AG08396 (cell line): Measurements from ENCODE around the gene CCT3.
"Not testable (repeated sequence)": the region's sequence is repeated elsewhere in the genome, so short reads cannot be mapped to it uniquely, and the experiment has no call there.

Source experiments
- DNase-seq: peaks from one replicate; pipeline ENCODE4 v3.0.0; 2012; ENCODE audit warnings: low spot score, mixed read lengths

CCT3 gene

GRCh38 chr1:156368157-156368658 lies 30.1 kb upstream of the CCT3 start:
- no peak for DNase-seq

GRCh38 chr1:156367383-156368156 lies 29.5 kb upstream of the CCT3 start:
- DNase-seq: no peak

- no peak for DNase-seq
Measured at GRCh38 chr1:156366378-156367166, 28.5 kb upstream of the CCT3 start.

- DNase-seq: no peak
Measured at GRCh38 chr1:156365754-156366153, 27.7 kb upstream of the CCT3 start.

GRCh38 chr1:156360534-156360933 lies 22.4 kb upstream of the CCT3 start:
- no peak for DNase-seq

DNA sequence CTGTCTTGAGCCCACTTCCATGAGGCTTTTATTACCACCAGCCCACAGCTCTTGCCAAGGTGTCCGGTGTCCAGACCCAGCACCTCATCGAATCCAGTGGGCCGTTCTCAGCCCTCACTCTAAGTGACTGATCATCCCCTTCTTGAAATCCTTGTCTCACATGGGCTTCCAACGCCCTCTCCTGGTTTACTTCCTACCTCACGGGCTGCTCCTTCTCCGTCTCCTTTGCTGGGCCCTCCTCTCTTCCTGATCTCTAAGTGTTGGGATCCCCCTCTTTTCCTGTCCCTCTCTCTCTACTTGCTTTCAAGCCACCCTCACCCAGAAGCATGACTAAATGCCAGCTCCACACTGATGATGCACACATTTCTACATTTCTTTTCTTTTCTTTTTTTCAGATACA lies 21.9 kb upstream of the CCT3 start:
- peak; percentile 50 for DNase-seq

GRCh38 chr1:156359249-156359648 lies 21.2 kb upstream of the CCT3 start:
- no peak for DNase-seq

- no peak for DNase-seq
Measured at GRCh38 chr1:156358641-156359040, 20.5 kb upstream of the CCT3 start.

DNA sequence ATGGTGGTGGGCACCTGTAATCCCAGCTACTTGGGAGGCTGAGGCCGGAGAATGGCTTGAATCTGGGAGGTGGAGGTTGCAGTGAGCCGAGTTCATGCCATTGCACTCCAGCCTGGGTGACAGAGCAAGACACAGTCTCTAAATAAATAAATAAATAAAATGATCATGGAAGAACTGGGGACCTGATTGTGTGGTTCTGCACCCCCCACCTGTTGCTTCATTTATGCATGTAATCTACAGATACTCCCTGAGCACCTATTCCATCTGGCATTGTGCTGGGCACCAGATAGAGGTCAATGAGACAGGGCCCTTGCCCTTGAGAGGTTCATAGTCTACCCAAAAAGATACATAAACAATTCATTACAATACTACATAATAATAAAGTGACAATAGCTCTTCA lies 19.9 kb upstream of the CCT3 start:
- no peak for DNase-seq

- DNase-seq: no peak
Measured at GRCh38 chr1:156356875-156357534, 18.9 kb upstream of the CCT3 start.

DNA sequence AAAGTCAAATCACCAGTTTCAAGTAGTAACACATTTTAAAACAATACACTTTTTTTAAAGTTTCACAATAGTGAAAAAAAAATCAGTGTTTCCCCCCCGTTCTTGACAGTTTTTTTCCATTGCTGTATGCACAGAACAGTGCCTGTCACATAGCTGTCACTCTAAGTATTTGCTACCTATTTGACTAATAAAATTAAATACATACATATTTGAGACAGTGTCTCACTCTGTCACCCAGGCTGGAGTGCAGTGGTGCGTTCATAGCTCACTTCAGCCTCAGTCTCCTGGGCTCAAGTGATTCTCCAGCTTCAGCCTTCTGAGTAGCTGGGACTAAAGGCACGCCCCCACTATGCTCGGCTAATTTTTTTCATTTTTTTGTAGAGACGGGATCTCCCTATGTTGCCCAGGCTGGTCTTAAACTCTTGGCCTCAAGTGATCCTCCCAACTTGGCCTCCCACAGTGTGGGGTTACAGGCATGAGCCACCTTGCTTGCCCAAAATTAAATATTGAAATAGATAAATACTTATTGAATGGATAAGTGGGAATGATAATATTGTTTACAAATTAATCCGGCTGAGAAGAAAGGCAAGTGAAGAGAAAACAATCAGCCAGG lies 18.3 kb upstream of the CCT3 start:
- DNase-seq: no peak

DNA sequence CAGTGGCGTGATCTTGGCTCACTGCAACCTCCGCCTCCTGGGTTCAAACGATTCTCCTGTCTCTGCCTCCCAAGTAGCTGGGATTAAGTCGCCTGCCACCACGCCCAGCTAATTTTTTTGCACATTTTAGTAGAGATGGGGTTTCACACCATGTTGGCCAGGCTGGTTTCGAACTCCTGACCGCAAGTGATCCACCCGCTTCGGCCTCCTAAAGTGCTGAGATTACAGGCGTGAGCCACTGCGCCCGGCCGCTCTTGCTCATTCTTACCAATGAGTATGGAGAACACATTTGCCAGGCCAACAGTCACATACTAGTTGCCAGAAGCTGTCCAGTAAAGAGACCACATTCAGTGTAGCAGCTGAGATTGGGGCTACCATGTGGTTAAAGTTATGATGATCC lies 14.4 kb upstream of the CCT3 start:
- not testable (repeated sequence) for DNase-seq

DNA sequence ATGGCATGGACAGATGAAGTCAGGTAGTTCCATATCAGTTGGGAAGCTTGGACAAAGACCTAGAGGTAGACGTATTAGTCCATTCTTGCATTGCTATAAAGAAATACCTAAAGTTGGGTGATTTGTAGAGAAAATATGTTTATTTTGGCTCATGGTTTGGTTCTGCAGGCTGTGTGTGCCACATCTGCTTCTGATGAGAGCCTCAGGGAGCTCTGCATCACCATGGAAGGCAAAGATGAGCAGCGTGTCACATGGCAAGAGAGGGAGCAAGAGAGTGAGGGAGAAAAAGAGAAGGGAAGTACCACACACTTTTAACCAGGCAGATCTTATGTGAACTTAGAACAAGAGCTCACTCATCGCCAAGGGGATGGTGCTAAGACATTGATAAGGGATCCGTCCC lies 9.2 kb upstream of the CCT3 start:
- no peak for DNase-seq

DNA sequence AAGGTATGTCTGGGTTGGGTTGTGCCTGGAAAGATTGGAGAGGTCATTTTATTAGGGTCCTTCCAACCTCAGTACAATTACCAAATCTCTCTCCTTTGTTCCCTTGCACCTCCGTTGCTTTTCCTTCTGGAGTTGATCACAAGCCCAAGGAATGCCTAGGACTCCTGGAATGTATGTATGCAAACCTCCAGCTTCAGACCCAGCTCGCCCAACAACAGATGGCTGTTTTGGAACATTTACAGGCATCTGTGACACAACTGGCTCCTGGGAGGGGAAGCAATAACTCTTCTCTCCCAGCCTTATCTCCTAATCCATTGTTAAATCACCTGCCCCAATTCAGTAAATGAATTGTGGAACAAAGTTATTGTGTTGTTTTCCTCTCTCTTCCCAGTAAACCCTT lies 8.5 kb upstream of the CCT3 start:
- peak; percentile 65 for DNase-seq

DNA sequence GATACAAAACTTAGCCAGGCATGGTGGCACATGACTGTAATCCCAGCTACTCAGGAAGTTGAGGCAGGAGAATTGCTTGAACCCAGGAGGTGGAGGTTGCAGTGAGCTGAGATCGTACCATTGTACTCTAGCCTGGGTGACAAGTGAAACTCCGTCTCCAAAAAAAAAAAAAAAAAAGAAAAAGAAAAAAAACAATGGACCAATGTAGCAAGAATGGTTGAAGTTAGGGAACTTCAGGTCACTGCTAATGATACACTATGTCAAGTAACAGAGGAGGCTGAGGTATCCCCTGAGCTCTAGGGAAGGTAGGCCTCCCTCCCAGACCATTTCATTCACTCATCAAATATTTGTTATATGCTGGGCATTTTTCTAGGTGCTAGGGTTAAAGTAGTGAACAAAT lies 7.9 kb upstream of the CCT3 start:
- DNase-seq: not testable (repeated sequence)

- DNase-seq: no peak
Measured at GRCh38 chr1:156344409-156344808, 6.3 kb upstream of the CCT3 start.

- DNase-seq: no peak
Measured at GRCh38 chr1:156342166-156342955, 4.3 kb upstream of the CCT3 start.

DNA sequence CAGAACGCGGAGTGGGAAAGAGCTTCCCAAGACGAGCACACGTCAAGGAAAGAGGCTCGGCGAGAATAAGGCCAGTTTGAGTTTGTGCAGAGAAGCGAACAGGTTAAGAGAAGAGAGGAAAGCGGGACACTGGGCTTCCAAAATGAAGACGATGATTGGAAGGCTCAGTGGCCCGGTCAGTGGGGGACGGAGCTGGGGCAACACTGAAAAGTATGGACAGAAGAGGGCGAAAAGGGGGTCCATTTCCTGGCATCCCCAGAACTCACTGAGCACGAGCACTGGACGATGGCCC lies 258 bp downstream of the CCT3 start:
- DNase-seq: no peak

- DNase-seq: no peak
Measured at GRCh38 chr1:156337052-156337887, 822 bp downstream of the CCT3 start.

DNA sequence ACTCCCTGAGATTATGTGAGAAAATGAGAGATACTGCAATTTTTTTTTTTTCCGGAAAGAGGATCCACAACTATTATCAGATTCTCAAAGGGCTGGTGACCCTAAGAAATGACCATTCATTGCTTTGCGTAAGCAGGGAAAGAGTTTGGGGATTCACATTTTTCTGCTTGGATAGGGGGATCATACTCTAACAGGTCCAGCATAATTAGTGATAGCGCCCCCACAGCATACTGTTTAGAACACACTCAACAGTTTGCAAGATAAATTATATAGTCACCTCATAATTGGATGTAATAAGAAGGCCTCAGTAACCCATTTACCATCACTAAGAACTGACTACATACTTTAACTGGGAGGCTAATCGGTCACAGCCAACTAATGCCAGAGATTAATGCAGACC lies 1.9 kb downstream of the CCT3 start:
- DNase-seq: no peak

GRCh38 chr1:156323179-156323578 lies 14.9 kb downstream of the CCT3 start:
- peak; percentile 53 for DNase-seq
